Astrocyte (in vitro differentiated cells and primary cell): Measurements from ENCODE around the gene ING1. TPM values are rescaled to one million over a fixed set of nuclear protein-coding genes. Genes with fewer than 3 reads are reported as not detected.
"Not testable (repeated sequence)": the region's sequence is repeated elsewhere in the genome, so short reads cannot be mapped to it uniquely, and the experiment has no call there.

Experiments used
- DNase-seq: peaks from one replicate; pipeline ENCODE4 v3.0.0-alpha.2; 2010; ENCODE audit warnings: low read depth
- FAIRE-seq: peaks from 2 replicates; lab custom pipeline; 2011; peaks lifted over from hg19 to GRCh38; lab: Jason Lieb, UNC
- H2AFZ ChIP-seq: 2 replicates; pipeline ENCODE4 v1.6.0; 2012; ENCODE audit warnings: low read depth, low read length, inconsistent platforms
- H3K27ac ChIP-seq: 2 replicates; pipeline ENCODE4 v1.5.1; 2011; ENCODE audit warnings: low read depth, low read length, inconsistent platforms
- H3K27me3 ChIP-seq: 2 replicates; pipeline ENCODE4 v1.6.0; 2011; ENCODE audit warnings: low read length, inconsistent platforms; ENCODE audit not compliant: insufficient read depth
- H3K36me3 ChIP-seq: 2 replicates; pipeline ENCODE4 v1.5.1; 2011; ENCODE audit warnings: low read length, inconsistent platforms; ENCODE audit not compliant: insufficient read depth
- H3K4me1 ChIP-seq: 2 replicates; pipeline ENCODE4 v1.5.1; 2011; ENCODE audit warnings: low read length, inconsistent platforms; ENCODE audit not compliant: insufficient read depth
- H3K4me2 ChIP-seq: 2 replicates; pipeline ENCODE4 v1.6.0; 2012; ENCODE audit warnings: low read length, inconsistent platforms
- H3K4me3 ChIP-seq: 2 replicates; pipeline ENCODE4 v1.5.1; 2011; ENCODE audit warnings: low read depth, mild to moderate bottlenecking, low read length, inconsistent platforms; ENCODE audit not compliant: insufficient read depth
- H3K79me2 ChIP-seq: 2 replicates; pipeline ENCODE4 v1.6.0; 2012; ENCODE audit warnings: mild to moderate bottlenecking, low read length, inconsistent platforms; ENCODE audit not compliant: insufficient read depth
- H3K9ac ChIP-seq: 2 replicates; pipeline ENCODE4 v1.6.0; 2012; ENCODE audit warnings: mild to moderate bottlenecking, low read length, inconsistent platforms
- H3K9me3 ChIP-seq: 2 replicates; pipeline ENCODE4 v1.5.1; 2012; ENCODE audit warnings: low read depth, mild to moderate bottlenecking, low read length, inconsistent platforms; ENCODE audit not compliant: insufficient read depth
- H4K20me1 ChIP-seq: 2 replicates; pipeline ENCODE4 v1.6.0; 2012; ENCODE audit warnings: low read length, inconsistent platforms; ENCODE audit not compliant: insufficient read depth
- H3K27ac Mint-ChIP-seq: one replicate; pipeline ENCODE4 v1.8.0; 2021; ENCODE audit warnings: mild to moderate bottlenecking, mixed read lengths; ENCODE audit not compliant: unreplicated experiment
- H3K27me3 Mint-ChIP-seq: one replicate; pipeline ENCODE4 v1.8.0; 2021; ENCODE audit warnings: low read depth, mixed read lengths; ENCODE audit not compliant: unreplicated experiment
- H3K36me3 Mint-ChIP-seq: one replicate; pipeline ENCODE4 v1.8.0; 2021; ENCODE audit warnings: low read depth, mixed read lengths; ENCODE audit not compliant: unreplicated experiment
- H3K4me1 Mint-ChIP-seq: one replicate; pipeline ENCODE4 v1.8.0; 2021; ENCODE audit warnings: low read depth, mixed read lengths; ENCODE audit not compliant: unreplicated experiment
- H3K4me3 Mint-ChIP-seq: one replicate; pipeline ENCODE4 v1.8.0; 2021; ENCODE audit warnings: mild to moderate bottlenecking, moderate library complexity, mixed read lengths; ENCODE audit not compliant: unreplicated experiment
- H3K9me3 Mint-ChIP-seq: one replicate; pipeline ENCODE4 v1.8.0; 2021; ENCODE audit warnings: mild to moderate bottlenecking, mixed read lengths; ENCODE audit not compliant: unreplicated experiment
- EZH2 ChIP-seq: IDR thresholded peaks from 2 replicates; pipeline ENCODE4 v1.6.1; 2012; ENCODE audit warnings: mild to moderate bottlenecking, low read length, inconsistent platforms; ENCODE audit not compliant: insufficient read depth
- total RNA-seq: library from RNA; stranded (reverse); gene quantifications from 2 replicates; pipeline ENCODE4 v1.2.1, GENCODE V29; 2021
- TF ChIP-seq, protein P1 (sequence below): IDR thresholded peaks from 2 replicates; pipeline ENCODE4 v1.5.1; 2011; ENCODE audit warnings: low read depth, mild to moderate bottlenecking, inconsistent platforms, low read length, moderate library complexity; ENCODE audit not compliant: insufficient read depth

ING1 gene
- total RNA-seq, 1 donor from 2014 or later = 11.8 TPM

DNA sequence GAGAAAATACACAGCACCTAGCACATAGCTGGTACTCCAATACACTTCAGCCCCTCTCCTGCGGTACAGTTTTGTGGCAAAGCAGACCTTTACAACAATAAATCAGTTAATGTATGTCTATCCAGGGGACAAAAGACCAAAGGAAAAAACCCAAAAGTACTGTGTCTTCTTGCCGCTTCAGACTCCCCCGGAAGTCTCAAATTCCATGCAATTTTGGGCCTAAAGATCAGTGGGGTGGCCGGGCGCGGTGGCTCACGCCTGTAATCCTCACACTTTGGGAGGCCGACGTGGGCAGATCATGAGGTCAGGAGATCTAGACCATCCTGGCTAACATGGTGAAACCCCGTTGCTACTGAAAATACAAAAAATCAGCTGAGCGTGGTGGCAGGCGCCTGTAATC is 23.8 kb upstream of the ING1 start:
- Histone ChIP-seq H3K4me1 (peaks cover 3% of the 10 kb centered on the region), H3K27me3 (no peaks in the 10 kb centered on the region), H2AFZ (no peak overlapping the region), H3K36me3 (peaks cover 7% of the 10 kb centered on the region), H3K4me3 (no peak overlapping the region), H4K20me1 (peaks cover 6% of the 10 kb centered on the region), H3K79me2 (no peaks in the 10 kb centered on the region), H3K4me2 (no peak overlapping the region), H3K9me3 (no peaks in the 10 kb centered on the region), H3K9ac (no peak overlapping the region), H3K27ac (no peak overlapping the region)
- TF ChIP-seq, protein P1, sequence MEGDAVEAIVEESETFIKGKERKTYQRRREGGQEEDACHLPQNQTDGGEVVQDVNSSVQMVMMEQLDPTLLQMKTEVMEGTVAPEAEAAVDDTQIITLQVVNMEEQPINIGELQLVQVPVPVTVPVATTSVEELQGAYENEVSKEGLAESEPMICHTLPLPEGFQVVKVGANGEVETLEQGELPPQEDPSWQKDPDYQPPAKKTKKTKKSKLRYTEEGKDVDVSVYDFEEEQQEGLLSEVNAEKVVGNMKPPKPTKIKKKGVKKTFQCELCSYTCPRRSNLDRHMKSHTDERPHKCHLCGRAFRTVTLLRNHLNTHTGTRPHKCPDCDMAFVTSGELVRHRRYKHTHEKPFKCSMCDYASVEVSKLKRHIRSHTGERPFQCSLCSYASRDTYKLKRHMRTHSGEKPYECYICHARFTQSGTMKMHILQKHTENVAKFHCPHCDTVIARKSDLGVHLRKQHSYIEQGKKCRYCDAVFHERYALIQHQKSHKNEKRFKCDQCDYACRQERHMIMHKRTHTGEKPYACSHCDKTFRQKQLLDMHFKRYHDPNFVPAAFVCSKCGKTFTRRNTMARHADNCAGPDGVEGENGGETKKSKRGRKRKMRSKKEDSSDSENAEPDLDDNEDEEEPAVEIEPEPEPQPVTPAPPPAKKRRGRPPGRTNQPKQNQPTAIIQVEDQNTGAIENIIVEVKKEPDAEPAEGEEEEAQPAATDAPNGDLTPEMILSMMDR = no peak
- no peak for TF ChIP-seq EZH2
- FAIRE-seq = no peak
- Mint-ChIP-seq H3K27me3 (no peaks in the 10 kb centered on the region), H3K4me3 (no peak overlapping the region), H3K9me3 (no peaks in the 10 kb centered on the region), H3K27ac (no peak overlapping the region), H3K4me1 (peaks cover 6% of the 10 kb centered on the region), H3K36me3 (peaks cover 5% of the 10 kb centered on the region)
- no peak for DNase-seq

DNA sequence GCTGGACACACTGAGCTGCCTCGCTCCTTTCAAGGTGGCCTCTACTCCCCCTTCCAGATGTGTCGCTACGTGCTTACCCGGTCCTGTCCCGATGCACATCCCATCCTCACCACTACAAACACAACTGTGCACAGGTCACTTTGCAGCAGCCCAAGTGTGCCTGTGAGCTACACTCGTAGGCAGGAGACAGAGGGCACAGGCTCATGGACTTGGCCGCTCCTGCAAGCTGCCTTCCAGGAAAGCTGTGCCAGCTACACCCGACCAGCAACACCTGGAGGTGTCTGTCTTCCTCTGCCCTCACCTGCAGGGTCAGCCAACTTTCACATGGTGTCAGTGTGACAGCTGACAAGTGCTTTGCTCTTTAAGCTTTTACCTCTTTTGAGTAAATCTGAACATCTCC is 23.0 kb upstream of the ING1 start:
- Mint-ChIP-seq H3K4me1 (peaks cover 2% of the 10 kb centered on the region), H3K4me3 (no peak overlapping the region), H3K27ac (peak overlapping the region; percentile 44), H3K27me3 (no peaks in the 10 kb centered on the region), H3K36me3 (peaks cover 5% of the 10 kb centered on the region), H3K9me3 (no peaks in the 10 kb centered on the region)
- peaks cover 4% of the 10 kb centered on the region for H3K36me3 ChIP-seq
- H3K4me1 ChIP-seq = peaks cover 1% of the 10 kb centered on the region
- no peaks in the 10 kb centered on the region for H3K27me3 ChIP-seq
- H3K4me3 ChIP-seq = no peak overlapping the region
- H3K9ac ChIP-seq = no peak overlapping the region
- FAIRE-seq (no peak), DNase-seq (no peak)
- no peaks in the 10 kb centered on the region for H3K79me2 ChIP-seq
- H3K9me3 ChIP-seq = no peaks in the 10 kb centered on the region
- peaks cover 5% of the 10 kb centered on the region for H4K20me1 ChIP-seq
- no peak overlapping the region for H3K4me2 ChIP-seq
- no peak overlapping the region for H3K27ac ChIP-seq
- TF ChIP-seq, protein P1 = no peak
- no peak overlapping the region for H2AFZ ChIP-seq

DNA sequence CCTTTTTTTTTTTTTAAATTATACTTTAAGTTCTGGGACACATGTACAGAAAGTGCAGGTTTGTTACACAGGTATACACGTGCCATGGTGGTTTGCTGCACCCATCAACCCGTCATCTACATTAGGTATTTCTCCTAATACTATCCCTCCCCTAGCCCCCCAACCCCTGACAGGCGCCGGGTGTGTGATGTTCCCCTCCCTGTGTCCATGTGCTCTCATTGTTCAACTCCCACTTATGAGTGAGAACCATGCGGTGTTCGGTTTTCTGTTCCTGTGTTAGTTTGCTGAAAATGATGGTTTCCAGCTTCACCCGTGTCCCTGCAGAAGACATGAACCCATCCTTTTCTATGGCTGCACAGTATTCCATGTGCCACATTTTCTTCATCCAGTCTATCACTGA is 17.7 kb upstream of the ING1 start:
- H3K4me2 ChIP-seq, H2AFZ ChIP-seq, DNase-seq, H3K4me3 ChIP-seq, H3K9me3 Mint-ChIP-seq, H3K4me1 ChIP-seq, H3K9me3 ChIP-seq, H3K4me3 Mint-ChIP-seq, H3K4me1 Mint-ChIP-seq, H3K27me3 Mint-ChIP-seq, H3K79me2 ChIP-seq, FAIRE-seq, H3K27ac Mint-ChIP-seq, H3K27me3 ChIP-seq, H3K27ac ChIP-seq, H3K9ac ChIP-seq: not testable (repeated sequence)
- Histone ChIP-seq H3K36me3 (peaks cover 18% of the 10 kb centered on the region), H4K20me1 (peaks cover 25% of the 10 kb centered on the region)
- peaks cover 16% of the 10 kb centered on the region for H3K36me3 Mint-ChIP-seq
